ENCODE results near the gene GAD1. TPM values are rescaled to one million over a fixed set of nuclear protein-coding genes. Genes with fewer than 3 reads are reported as not detected.

Gene GAD1
- polyA plus RNA-seq, 2 of the 4 experiments (the other 2 are of a cell fraction) = 0.15 to 0.48 TPM

- TF ChIP-seq CBX2 (IDR thresholded peaks at IDR 0.05; ENCODE audit: borderline replicate concordance, low read depth) (no peak), MYC (IDR thresholded peaks at IDR 0.05; ENCODE audit: borderline replicate concordance, low read length) (no peak), BHLHE40 (IDR thresholded peaks at IDR 0.05; ENCODE audit: low read depth, low read length) (no peak), POLR2AphosphoS2 (conservative IDR thresholded peaks at IDR 0.05; ENCODE audit: low read length) (no peak), JUN (IDR thresholded peaks at IDR 0.05) (no peak)
Measured at GRCh38 chr2:170821531-170822289, 5.0 kb downstream of the GAD1 start (continued).

- FAIRE-seq = no peak
- ATAC-seq = peak in 1 of 2 experiments; percentile 71; a peak in 3 of 6 replicates
- H3K4me1 ChIP-seq = peaks cover 36% of the 10 kb centered on the region
- DNase-seq (ENCODE audit: low read depth in 1 of 2, low spot score in 1 of 2) = peak in 1 of 2 experiments; percentile 37
- CTCF ChIA-PET = interaction anchor here (0.7 to 2.4 kb wide), 18 partner anchors 9 to 1371 kb away, joined by 3 to 13 read pairs (median 3); no protein-coding TSS in a partner anchor
- TF ChIP-seq KDM5A (IDR thresholded peaks at IDR 0.05) (no peak), CTCF (IDR thresholded peaks at IDR 0.05) (peak; percentile 43), HDAC2 (IDR thresholded peaks at IDR 0.05) (0 out of 2 replicates have a peak, but pooled peaks have one; percentile 19), POLR2A (IDR thresholded peaks at IDR 0.05; ENCODE audit: low read length) (no peak), RAD21 (conservative IDR thresholded peaks at IDR 0.05 in 1 of 2, IDR thresholded peaks at IDR 0.05 in 1 of 2) (peak in 1 of 2 experiments; percentile 31; a peak in 3 of 5 replicates)
- POLR2A ChIA-PET = no interaction called here
- no peaks in the 10 kb centered on the region for H3K9me3 ChIP-seq
- H3K4me2 ChIP-seq = peak overlapping the region; percentile 87
- H3K27ac ChIP-seq = no peak overlapping the region
- peak overlapping the region; percentile 37 for H3K4me3 ChIP-seq
- WGBS (ENCODE audit: missing lambda C conversion rate) = 26% methylated on average over 25 of the region's 43 CpGs
Measured at GRCh38 chr2:170822290-170823087, 5.8 kb downstream of the GAD1 start.

- ChIA-PET CTCF (interaction anchor here (0.7 to 2.4 kb wide), 17 partner anchors 8 to 1371 kb away, joined by 3 to 13 read pairs (median 4); no protein-coding TSS in a partner anchor), POLR2A (no interaction called here)
- no peak for TF ChIP-seq NPAS2 (CRISPR knock-in tag; IDR thresholded peaks at IDR 0.05; ENCODE audit: borderline replicate concordance)
- peak overlapping the region; percentile 87 for H3K4me2 ChIP-seq
- H3K9me3 ChIP-seq = no peaks in the 10 kb centered on the region
- 8% methylated on average over 14 of the region's 61 CpGs for WGBS (ENCODE audit: missing lambda C conversion rate)
- no peak overlapping the region for H3K27ac ChIP-seq
- H3K4me3 ChIP-seq = peak overlapping the region; percentile 37
- no peak for DNase-seq (ENCODE audit: low read depth in 1 of 2, low spot score in 1 of 2)
- H3K4me1 ChIP-seq = peaks cover 30% of the 10 kb centered on the region
- no peak for FAIRE-seq
- ATAC-seq = peak; percentile 40 to 54; a peak in 4 of 6 replicates
Measured at GRCh38 chr2:170823088-170823897, 6.6 kb downstream of the GAD1 start.

- FAIRE-seq (no peak), ATAC-seq (no peak), DNase-seq (ENCODE audit: low read depth in 1 of 2, low spot score in 1 of 2) (no peak)
- Histone ChIP-seq H3K9me3 (no peaks in the 10 kb centered on the region), H3K4me3 (no peak overlapping the region; the same call in 2 of the 3 replicates), H3K4me1 (peaks cover 25% of the 10 kb centered on the region), H3K4me2 (peak overlapping the region; percentile 87), H3K27ac (no peak overlapping the region)
- TF ChIP-seq HOXA7 (CRISPR knock-in tag; IDR thresholded peaks at IDR 0.05) (no peak), ZSCAN20 (CRISPR knock-in tag; IDR thresholded peaks at IDR 0.05) (no peak), EHMT2 (IDR thresholded peaks at IDR 0.05; ENCODE audit: low read depth) (no peak), ZFP36 (IDR thresholded peaks at IDR 0.05; ENCODE audit: borderline replicate concordance, partially characterized antibody) (no peak), ATOH8 (CRISPR knock-in tag; IDR thresholded peaks at IDR 0.05; ENCODE audit: low read depth) (no peak), HDAC2 (IDR thresholded peaks at IDR 0.05) (no peak), JUN (IDR thresholded peaks at IDR 0.05) (no peak), HOXB5 (CRISPR knock-in tag; IDR thresholded peaks at IDR 0.05) (no peak), FOXS1 (CRISPR knock-in tag; IDR thresholded peaks at IDR 0.05) (no peak), KDM5A (IDR thresholded peaks at IDR 0.05) (no peak), MYC (IDR thresholded peaks at IDR 0.05; ENCODE audit: borderline replicate concordance, low read length) (no peak), FOSB (CRISPR knock-in tag; IDR thresholded peaks at IDR 0.05) (no peak), RAD21 (conservative IDR thresholded peaks at IDR 0.05 in 1 of 2, IDR thresholded peaks at IDR 0.05 in 1 of 2) (no peak), MAZ (IDR thresholded peaks at IDR 0.05; ENCODE audit: borderline replicate concordance, low read depth, low read length) (no peak)
- ChIA-PET POLR2A (no interaction called here), CTCF (interaction anchor here (1.2 to 1.3 kb wide), 2 partner anchors 8 to 11 kb away, joined by 4 read pairs; no protein-coding TSS in a partner anchor)
- 42% methylated on average over 9 of the region's 11 CpGs for WGBS (ENCODE audit: missing lambda C conversion rate)
Measured at GRCh38 chr2:170823898-170824215, 7.2 kb downstream of the GAD1 start.

All from A549 (cell line).